ENCODE measurements around the gene PRDM16.

PRDM16 gene

GRCh38 chr1:3140437-3140836 is 71.4 kb downstream of the PRDM16 start:
- no peak overlapping the region for H3K4me3 ChIP-seq (ENCODE audit: low read length)
- H3K9me3 ChIP-seq (ENCODE audit: control insufficient read depth, insufficient read depth, low read length) = peaks cover 5% of the 10 kb centered on the region
- no peaks in the 10 kb centered on the region for H3K36me3 ChIP-seq (ENCODE audit: control insufficient read depth, insufficient read depth, low read length)
- H3K27ac ChIP-seq (ENCODE audit: low read length) = no peak overlapping the region
- no CpG with 5 or more reads among the region's 19 CpGs for WGBS (ENCODE audit: insufficient coverage, insufficient read length)
- H3K27me3 ChIP-seq (ENCODE audit: control insufficient read depth, insufficient read depth, low read length) = no peaks in the 10 kb centered on the region
- DNase-seq (ENCODE audit: low read depth, low spot score) = no peak
- H3K4me1 ChIP-seq (ENCODE audit: control insufficient read depth, insufficient read depth, low read length) = no peaks in the 10 kb centered on the region; the same call in 1 of the 2 replicates

GRCh38 chr1:3141129-3141528 is 72.1 kb downstream of the PRDM16 start:
- H3K27ac ChIP-seq (ENCODE audit: low read length) = no peak overlapping the region
- no CpG with 5 or more reads among the region's 13 CpGs for whole genome bisulfite sequencing (ENCODE audit: insufficient coverage, insufficient read length)
- no peaks in the 10 kb centered on the region for H3K27me3 ChIP-seq (ENCODE audit: control insufficient read depth, insufficient read depth, low read length)
- no peaks in the 10 kb centered on the region; the same call in 1 of the 2 replicates for H3K4me1 ChIP-seq (ENCODE audit: control insufficient read depth, insufficient read depth, low read length)
- H3K4me3 ChIP-seq (ENCODE audit: low read length) = no peak overlapping the region
- no peaks in the 10 kb centered on the region for H3K36me3 ChIP-seq (ENCODE audit: control insufficient read depth, insufficient read depth, low read length)
- no peak for DNase-seq (ENCODE audit: low read depth, low spot score)
- H3K9me3 ChIP-seq (ENCODE audit: control insufficient read depth, insufficient read depth, low read length) = peaks cover 5% of the 10 kb centered on the region

GRCh38 chr1:3141836-3142235 is 72.8 kb downstream of the PRDM16 start:
- no peak for DNase-seq (ENCODE audit: low read depth, low spot score)
- Histone ChIP-seq H3K27ac (ENCODE audit: low read length) (no peak overlapping the region), H3K36me3 (ENCODE audit: control insufficient read depth, insufficient read depth, low read length) (no peaks in the 10 kb centered on the region), H3K4me1 (ENCODE audit: control insufficient read depth, insufficient read depth, low read length) (no peaks in the 10 kb centered on the region; the same call in 1 of the 2 replicates), H3K27me3 (ENCODE audit: control insufficient read depth, insufficient read depth, low read length) (no peaks in the 10 kb centered on the region), H3K4me3 (ENCODE audit: low read length) (no peak overlapping the region), H3K9me3 (ENCODE audit: control insufficient read depth, insufficient read depth, low read length) (peaks cover 5% of the 10 kb centered on the region)
- WGBS (ENCODE audit: insufficient coverage, insufficient read length) = no CpG with 5 or more reads among the region's 21 CpGs

- no peak for DNase-seq (ENCODE audit: low read depth, low spot score)
- no peaks in the 10 kb centered on the region; the same call in 1 of the 2 replicates for H3K4me1 ChIP-seq (ENCODE audit: control insufficient read depth, insufficient read depth, low read length)
- H3K27ac ChIP-seq (ENCODE audit: low read length) = no peak overlapping the region
- peaks cover 1% of the 10 kb centered on the region for H3K9me3 ChIP-seq (ENCODE audit: control insufficient read depth, insufficient read depth, low read length)
- no peaks in the 10 kb centered on the region for H3K36me3 ChIP-seq (ENCODE audit: control insufficient read depth, insufficient read depth, low read length)
- H3K4me3 ChIP-seq (ENCODE audit: low read length) = no peak overlapping the region
- no CpG with 5 or more reads among the region's 17 CpGs for WGBS (ENCODE audit: insufficient coverage, insufficient read length)
- no peaks in the 10 kb centered on the region for H3K27me3 ChIP-seq (ENCODE audit: control insufficient read depth, insufficient read depth, low read length)
Observed at GRCh38 chr1:3142236-3142635, 73.2 kb downstream of the PRDM16 start.

- H3K27ac ChIP-seq (ENCODE audit: low read length) = no peak overlapping the region
- no peak for DNase-seq (ENCODE audit: low read depth, low spot score)
- no peaks in the 10 kb centered on the region; the same call in 1 of the 2 replicates for H3K4me1 ChIP-seq (ENCODE audit: control insufficient read depth, insufficient read depth, low read length)
- peaks cover 1% of the 10 kb centered on the region for H3K9me3 ChIP-seq (ENCODE audit: control insufficient read depth, insufficient read depth, low read length)
- no peaks in the 10 kb centered on the region for H3K27me3 ChIP-seq (ENCODE audit: control insufficient read depth, insufficient read depth, low read length)
- WGBS (ENCODE audit: insufficient coverage, insufficient read length) = no CpG with 5 or more reads among the region's 12 CpGs
- H3K4me3 ChIP-seq (ENCODE audit: low read length) = no peak overlapping the region
- H3K36me3 ChIP-seq (ENCODE audit: control insufficient read depth, insufficient read depth, low read length) = no peaks in the 10 kb centered on the region
Observed at GRCh38 chr1:3142751-3143150, 73.7 kb downstream of the PRDM16 start.

- Histone ChIP-seq H3K27me3 (ENCODE audit: control insufficient read depth, insufficient read depth, low read length) (no peaks in the 10 kb centered on the region), H3K27ac (ENCODE audit: low read length) (no peak overlapping the region), H3K4me3 (ENCODE audit: low read length) (no peak overlapping the region), H3K4me1 (ENCODE audit: control insufficient read depth, insufficient read depth, low read length) (no peaks in the 10 kb centered on the region; the same call in 1 of the 2 replicates), H3K36me3 (ENCODE audit: control insufficient read depth, insufficient read depth, low read length) (no peaks in the 10 kb centered on the region), H3K9me3 (ENCODE audit: control insufficient read depth, insufficient read depth, low read length) (no peaks in the 10 kb centered on the region; the same call in 1 of the 2 replicates)
- no CpG with 5 or more reads among the region's 39 CpGs for WGBS (ENCODE audit: insufficient coverage, insufficient read length)
- DNase-seq (ENCODE audit: low read depth, low spot score) = no peak
Observed at GRCh38 chr1:3145532-3146325, 76.7 kb downstream of the PRDM16 start.

GRCh38 chr1:3146458-3146857 is 77.5 kb downstream of the PRDM16 start:
- no peaks in the 10 kb centered on the region for H3K27me3 ChIP-seq (ENCODE audit: control insufficient read depth, insufficient read depth, low read length)
- no CpG with 5 or more reads among the region's 14 CpGs for WGBS (ENCODE audit: insufficient coverage, insufficient read length)

GRCh38 chr1:3146907-3147306 is 77.9 kb downstream of the PRDM16 start:
- WGBS (ENCODE audit: insufficient coverage, insufficient read length) = no CpG with 5 or more reads among the region's 19 CpGs

More at GRCh38 chr1:3146458-3146857, 77.5 kb downstream of the PRDM16 start:
- no peaks in the 10 kb centered on the region; the same call in 1 of the 2 replicates for H3K9me3 ChIP-seq (ENCODE audit: control insufficient read depth, insufficient read depth, low read length)
- no peak overlapping the region for H3K27ac ChIP-seq (ENCODE audit: low read length)
- no peak for DNase-seq (ENCODE audit: low read depth, low spot score)
- no peaks in the 10 kb centered on the region for H3K4me1 ChIP-seq (ENCODE audit: control insufficient read depth, insufficient read depth, low read length)
- H3K4me3 ChIP-seq (ENCODE audit: low read length) = no peak overlapping the region
- no peaks in the 10 kb centered on the region for H3K36me3 ChIP-seq (ENCODE audit: control insufficient read depth, insufficient read depth, low read length)

GRCh38 chr1:3148171-3148570 is 79.2 kb downstream of the PRDM16 start:
- Histone ChIP-seq H3K9me3 (ENCODE audit: control insufficient read depth, insufficient read depth, low read length) (no peaks in the 10 kb centered on the region; the same call in 1 of the 2 replicates), H3K4me3 (ENCODE audit: low read length) (no peak overlapping the region), H3K36me3 (ENCODE audit: control insufficient read depth, insufficient read depth, low read length) (no peaks in the 10 kb centered on the region), H3K4me1 (ENCODE audit: control insufficient read depth, insufficient read depth, low read length) (no peaks in the 10 kb centered on the region), H3K27ac (ENCODE audit: low read length) (no peak overlapping the region), H3K27me3 (ENCODE audit: control insufficient read depth, insufficient read depth, low read length) (no peaks in the 10 kb centered on the region)
- no CpG with 5 or more reads among the region's 6 CpGs for WGBS (ENCODE audit: insufficient coverage, insufficient read length)
- no peak for DNase-seq (ENCODE audit: low read depth, low spot score)

More at GRCh38 chr1:3146907-3147306, 77.9 kb downstream of the PRDM16 start:
- no peak overlapping the region for H3K4me3 ChIP-seq (ENCODE audit: low read length)
- H3K4me1 ChIP-seq (ENCODE audit: control insufficient read depth, insufficient read depth, low read length) = no peaks in the 10 kb centered on the region
- DNase-seq (ENCODE audit: low read depth, low spot score) = no peak
- H3K36me3 ChIP-seq (ENCODE audit: control insufficient read depth, insufficient read depth, low read length) = no peaks in the 10 kb centered on the region
- H3K27me3 ChIP-seq (ENCODE audit: control insufficient read depth, insufficient read depth, low read length) = no peaks in the 10 kb centered on the region
- H3K9me3 ChIP-seq (ENCODE audit: control insufficient read depth, insufficient read depth, low read length) = no peaks in the 10 kb centered on the region; the same call in 1 of the 2 replicates
- no peak overlapping the region for H3K27ac ChIP-seq (ENCODE audit: low read length)

GRCh38 chr1:3149277-3149676 is 80.3 kb downstream of the PRDM16 start:
- Histone ChIP-seq H3K36me3 (ENCODE audit: control insufficient read depth, insufficient read depth, low read length) (no peaks in the 10 kb centered on the region; the same call in 1 of the 2 replicates), H3K27ac (ENCODE audit: low read length) (no peak overlapping the region), H3K9me3 (ENCODE audit: control insufficient read depth, insufficient read depth, low read length) (no peaks in the 10 kb centered on the region; the same call in 1 of the 2 replicates), H3K4me1 (ENCODE audit: control insufficient read depth, insufficient read depth, low read length) (no peaks in the 10 kb centered on the region), H3K4me3 (ENCODE audit: low read length) (no peak overlapping the region), H3K27me3 (ENCODE audit: control insufficient read depth, insufficient read depth, low read length) (no peaks in the 10 kb centered on the region)
- no peak for DNase-seq (ENCODE audit: low read depth, low spot score)
- WGBS (ENCODE audit: insufficient coverage, insufficient read length) = no CpG with 5 or more reads among the region's 8 CpGs

All from iPS DF 6.9 (cell line).